SU-DHL-6 (cell line): ENCODE measurements around the gene PCDH18.

ENCODE experiments used
- EZH2phosphoT487 ChIP-seq: fragments of 200-600 bp; sonication (generic), shearing (Covaris generic); conservative IDR thresholded peaks from 2 replicates; pipeline ENCODE4 v1.6.1; 2018; ENCODE audit warnings: mild to moderate bottlenecking, antibody characterized with exemption, low read length, moderate library complexity, mixed read lengths
- TF ChIP-seq, protein P1 (sequence below): fragments of 200-600 bp; sonication (generic); IDR thresholded peaks from one replicate; pipeline ENCODE4 v1.5.1; 2017; ENCODE audit warnings: antibody characterized with exemption, mild to moderate bottlenecking, low read length, moderate library complexity; ENCODE audit not compliant: insufficient read depth, poor library complexity, severe bottlenecking

DNA sequence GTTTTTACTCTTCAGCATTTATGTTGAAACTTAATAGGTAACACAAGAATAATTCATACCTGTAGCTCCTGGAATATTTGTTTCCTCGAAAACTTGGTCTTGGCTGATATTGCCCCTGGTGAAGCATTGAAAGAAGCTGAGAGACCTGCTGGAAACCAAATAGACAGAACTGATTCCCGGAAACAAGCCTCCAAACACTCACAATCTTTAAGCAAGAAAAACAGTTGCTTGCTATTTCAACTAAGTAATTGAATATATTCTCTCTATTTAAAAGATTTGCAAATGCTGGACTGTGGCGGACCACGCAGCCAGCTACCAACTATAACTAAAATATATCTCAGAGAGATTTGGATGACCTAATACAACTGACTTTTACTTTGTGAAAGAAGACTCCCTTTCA, 3.6 kb downstream of the PCDH18 start:
- TF ChIP-seq, protein P1, sequence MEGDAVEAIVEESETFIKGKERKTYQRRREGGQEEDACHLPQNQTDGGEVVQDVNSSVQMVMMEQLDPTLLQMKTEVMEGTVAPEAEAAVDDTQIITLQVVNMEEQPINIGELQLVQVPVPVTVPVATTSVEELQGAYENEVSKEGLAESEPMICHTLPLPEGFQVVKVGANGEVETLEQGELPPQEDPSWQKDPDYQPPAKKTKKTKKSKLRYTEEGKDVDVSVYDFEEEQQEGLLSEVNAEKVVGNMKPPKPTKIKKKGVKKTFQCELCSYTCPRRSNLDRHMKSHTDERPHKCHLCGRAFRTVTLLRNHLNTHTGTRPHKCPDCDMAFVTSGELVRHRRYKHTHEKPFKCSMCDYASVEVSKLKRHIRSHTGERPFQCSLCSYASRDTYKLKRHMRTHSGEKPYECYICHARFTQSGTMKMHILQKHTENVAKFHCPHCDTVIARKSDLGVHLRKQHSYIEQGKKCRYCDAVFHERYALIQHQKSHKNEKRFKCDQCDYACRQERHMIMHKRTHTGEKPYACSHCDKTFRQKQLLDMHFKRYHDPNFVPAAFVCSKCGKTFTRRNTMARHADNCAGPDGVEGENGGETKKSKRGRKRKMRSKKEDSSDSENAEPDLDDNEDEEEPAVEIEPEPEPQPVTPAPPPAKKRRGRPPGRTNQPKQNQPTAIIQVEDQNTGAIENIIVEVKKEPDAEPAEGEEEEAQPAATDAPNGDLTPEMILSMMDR: no peak
- TF ChIP-seq EZH2phosphoT487: no peak
